IMR-90 (cell line): ENCODE results near the gene TARS3.

ENCODE experiments used
- BHLHE40 ChIP-seq: fragments of 150-350 bp; IDR thresholded peaks from 2 replicates; pipeline ENCODE4 v1.6.1; 2016; ENCODE audit warnings: mild to moderate bottlenecking, low read depth, low read length
- CEBPB ChIP-seq: IDR thresholded peaks from 2 replicates; pipeline ENCODE4 v1.6.1; 2012; ENCODE audit warnings: low read depth, low read length, improper control_type of control experiment
- CTCF ChIP-seq: conservative IDR thresholded peaks from 2 replicates; pipeline ENCODE4 v1.5.1; 2012; ENCODE audit warnings: mild to moderate bottlenecking, low read depth, low read length, improper control_type of control experiment
- ELK1 ChIP-seq: fragments of 150-350 bp; IDR thresholded peaks from 2 replicates; pipeline ENCODE4 v1.6.1; 2016; ENCODE audit warnings: low read depth, mild to moderate bottlenecking, low read length, moderate library complexity, borderline replicate concordance
- MXI1 ChIP-seq: IDR thresholded peaks from 2 replicates; pipeline ENCODE4 v1.6.1; 2012; ENCODE audit warnings: low read depth, mild to moderate bottlenecking, low read length, moderate library complexity, borderline replicate concordance
- POLR2A ChIP-seq: IDR thresholded peaks from 2 replicates; pipeline ENCODE4 v1.6.1; 2012; ENCODE audit warnings: mild to moderate bottlenecking, low read depth, low read length
- RFX5 ChIP-seq: IDR thresholded peaks from 2 replicates; pipeline ENCODE4 v1.8.0; 2012; ENCODE audit warnings: low read depth, mild to moderate bottlenecking, low read length, moderate library complexity
- SMC3 ChIP-seq: fragments of 150-350 bp; IDR thresholded peaks from 2 replicates; pipeline ENCODE4 v1.6.1; 2016; ENCODE audit warnings: low read depth, mild to moderate bottlenecking, antibody characterized with exemption, low read length, moderate library complexity
- USF2 ChIP-seq: fragments of 150-350 bp; IDR thresholded peaks from 2 replicates; pipeline ENCODE4 v1.6.1; 2017; ENCODE audit warnings: mild to moderate bottlenecking, antibody characterized with exemption, low read length, low read depth

DNA sequence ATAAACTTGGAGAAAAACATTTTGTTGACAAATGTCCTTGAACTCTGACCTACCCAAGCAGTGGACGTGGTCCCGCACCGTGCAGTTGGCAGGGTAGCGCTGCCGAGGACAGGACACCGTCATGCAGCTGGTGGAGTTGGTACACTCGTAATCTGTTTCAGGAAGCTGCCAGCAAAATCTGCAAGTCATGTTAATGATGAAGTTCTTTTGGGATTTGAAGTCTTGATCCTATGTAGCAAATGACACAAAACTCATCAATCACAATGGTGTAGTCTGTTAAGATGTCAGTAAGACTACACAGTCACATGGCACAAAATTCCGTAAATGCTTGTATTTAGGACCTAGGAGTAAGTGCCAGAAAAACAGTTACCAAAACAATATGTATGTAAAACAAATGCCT is 77.6 kb downstream of the TARS3 start:
- TF ChIP-seq SMC3 (no peak), CTCF (no peak), ELK1 (no peak), POLR2A (no peak), RFX5 (no peak), BHLHE40 (no peak), USF2 (no peak), CEBPB (no peak), MXI1 (no peak)
